ENCODE data around the gene B3GAT2.
A peak's percentile ranks its signal among the peaks of the same experiment; 100 is the strongest.
"Not testable (repeated sequence)": the region's sequence is repeated elsewhere in the genome, so short reads cannot be mapped to it uniquely, and the experiment has no call there.

B3GAT2 gene

DNA sequence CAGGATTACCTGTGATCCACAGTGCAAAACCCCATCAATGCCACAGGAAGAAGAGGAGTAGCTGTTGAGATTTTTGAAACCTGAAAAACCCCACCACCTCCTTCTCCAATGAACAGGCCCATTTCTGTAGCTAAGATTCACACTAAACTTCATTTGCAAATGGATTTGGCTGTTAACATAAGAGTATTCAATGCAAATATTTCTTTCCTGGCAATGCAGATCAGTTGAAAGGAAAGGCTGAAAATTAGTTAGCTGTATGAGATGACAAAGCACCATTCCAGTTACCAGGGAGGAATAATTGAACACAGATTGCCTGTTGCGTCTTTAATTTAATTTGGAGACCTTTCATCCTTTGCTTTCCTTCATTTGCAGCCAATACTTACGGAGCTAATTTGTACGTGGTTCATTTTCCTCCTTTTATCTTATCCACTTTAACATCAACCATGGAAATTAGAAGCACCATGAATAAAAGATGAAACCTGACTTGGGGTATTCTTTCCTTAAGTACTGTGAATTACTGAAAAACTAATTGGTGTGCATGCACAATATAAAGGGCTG lies 4.2 kb downstream of the B3GAT2 start:
- no peaks in the 10 kb centered on the region; the same call in 1 of the 2 replicates for H3K27me3 ChIP-seq (replicated peaks; ENCODE audit: control insufficient read depth, insufficient read depth, low read length)
- H3K36me3 ChIP-seq (ENCODE audit: control insufficient read depth, insufficient read depth, low read length) = no peaks in the 10 kb centered on the region
- TF ChIP-seq, protein P1, sequence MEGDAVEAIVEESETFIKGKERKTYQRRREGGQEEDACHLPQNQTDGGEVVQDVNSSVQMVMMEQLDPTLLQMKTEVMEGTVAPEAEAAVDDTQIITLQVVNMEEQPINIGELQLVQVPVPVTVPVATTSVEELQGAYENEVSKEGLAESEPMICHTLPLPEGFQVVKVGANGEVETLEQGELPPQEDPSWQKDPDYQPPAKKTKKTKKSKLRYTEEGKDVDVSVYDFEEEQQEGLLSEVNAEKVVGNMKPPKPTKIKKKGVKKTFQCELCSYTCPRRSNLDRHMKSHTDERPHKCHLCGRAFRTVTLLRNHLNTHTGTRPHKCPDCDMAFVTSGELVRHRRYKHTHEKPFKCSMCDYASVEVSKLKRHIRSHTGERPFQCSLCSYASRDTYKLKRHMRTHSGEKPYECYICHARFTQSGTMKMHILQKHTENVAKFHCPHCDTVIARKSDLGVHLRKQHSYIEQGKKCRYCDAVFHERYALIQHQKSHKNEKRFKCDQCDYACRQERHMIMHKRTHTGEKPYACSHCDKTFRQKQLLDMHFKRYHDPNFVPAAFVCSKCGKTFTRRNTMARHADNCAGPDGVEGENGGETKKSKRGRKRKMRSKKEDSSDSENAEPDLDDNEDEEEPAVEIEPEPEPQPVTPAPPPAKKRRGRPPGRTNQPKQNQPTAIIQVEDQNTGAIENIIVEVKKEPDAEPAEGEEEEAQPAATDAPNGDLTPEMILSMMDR (IDR thresholded peaks at IDR 0.05; ENCODE audit: insufficient read depth, low read length, poor library complexity, severe bottlenecking) = no peak
- no peak for DNase-seq (ENCODE audit: extremely low read depth, insufficient read length)
- H3K4me3 ChIP-seq (replicated peaks; ENCODE audit: low read depth, low read length) = no peak overlapping the region

- H3K4me3 ChIP-seq (replicated peaks; ENCODE audit: low read depth, low read length); DNase-seq (ENCODE audit: extremely low read depth, insufficient read length); H3K36me3 ChIP-seq (ENCODE audit: control insufficient read depth, insufficient read depth, low read length): not testable (repeated sequence)
Measured at GRCh38 chr6:70944321-70944720, 12.5 kb downstream of the B3GAT2 start.

DNA sequence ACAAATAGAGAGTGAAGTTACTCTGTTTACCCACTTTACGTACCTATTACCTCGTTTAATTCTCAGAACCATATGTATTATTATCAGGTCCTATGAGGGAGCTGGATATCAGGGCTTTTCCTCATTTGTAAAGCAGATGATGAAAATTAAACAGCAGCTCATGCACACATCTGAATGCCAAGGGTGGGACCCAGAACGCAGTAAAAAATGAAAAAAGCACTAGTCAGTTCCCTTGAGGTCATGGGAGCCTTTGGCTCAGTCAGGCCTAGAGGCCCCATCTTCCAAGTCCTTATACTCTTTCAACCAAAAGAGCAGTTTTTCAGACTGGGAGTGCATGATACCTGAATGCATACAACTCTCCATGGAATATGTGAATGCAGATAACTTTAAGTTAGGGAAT lies 23.0 kb downstream of the B3GAT2 start:
- TF ChIP-seq, protein P1 (IDR thresholded peaks at IDR 0.05; ENCODE audit: insufficient read depth, low read length, poor library complexity, severe bottlenecking) = no peak
- Histone ChIP-seq H3K4me3 (replicated peaks; ENCODE audit: low read depth, low read length) (no peak overlapping the region), H3K36me3 (ENCODE audit: control insufficient read depth, insufficient read depth, low read length) (no peaks in the 10 kb centered on the region), H3K27me3 (replicated peaks; ENCODE audit: control insufficient read depth, insufficient read depth, low read length) (no peaks in the 10 kb centered on the region)
- DNase-seq (ENCODE audit: extremely low read depth, insufficient read length) = no peak

More at GRCh38 chr6:70944321-70944720, 12.5 kb downstream of the B3GAT2 start:
- not testable (repeated sequence) for H3K27me3 ChIP-seq (replicated peaks; ENCODE audit: control insufficient read depth, insufficient read depth, low read length)

GRCh38 chr6:70905742-70906141 lies 51.1 kb downstream of the B3GAT2 start:
- TF ChIP-seq, protein P1 (IDR thresholded peaks at IDR 0.05; ENCODE audit: insufficient read depth, low read length, poor library complexity, severe bottlenecking) = no peak
- no peak overlapping the region for H3K4me3 ChIP-seq (replicated peaks; ENCODE audit: low read depth, low read length)
- no peaks in the 10 kb centered on the region for H3K36me3 ChIP-seq (ENCODE audit: control insufficient read depth, insufficient read depth, low read length)
- no peaks in the 10 kb centered on the region; the same call in 1 of the 2 replicates for H3K27me3 ChIP-seq (replicated peaks; ENCODE audit: control insufficient read depth, insufficient read depth, low read length)
- no peak for DNase-seq (ENCODE audit: extremely low read depth, insufficient read length)

GRCh38 chr6:70903665-70904452 lies 53.0 kb downstream of the B3GAT2 start:
- TF ChIP-seq, protein P1 (IDR thresholded peaks at IDR 0.05; ENCODE audit: insufficient read depth, low read length, poor library complexity, severe bottlenecking) = no peak

GRCh38 chr6:70901324-70901723 lies 55.5 kb downstream of the B3GAT2 start:
- no peaks in the 10 kb centered on the region; the same call in 1 of the 2 replicates for H3K27me3 ChIP-seq (replicated peaks; ENCODE audit: control insufficient read depth, insufficient read depth, low read length)
- DNase-seq (ENCODE audit: extremely low read depth, insufficient read length) = no peak
- TF ChIP-seq, protein P1 (IDR thresholded peaks at IDR 0.05; ENCODE audit: insufficient read depth, low read length, poor library complexity, severe bottlenecking) = peak; percentile 29
- no peaks in the 10 kb centered on the region for H3K36me3 ChIP-seq (ENCODE audit: control insufficient read depth, insufficient read depth, low read length)
- H3K4me3 ChIP-seq (replicated peaks; ENCODE audit: low read depth, low read length) = no peak overlapping the region

More at GRCh38 chr6:70903665-70904452, 53.0 kb downstream of the B3GAT2 start:
- Histone ChIP-seq H3K36me3 (ENCODE audit: control insufficient read depth, insufficient read depth, low read length) (no peaks in the 10 kb centered on the region), H3K4me3 (replicated peaks; ENCODE audit: low read depth, low read length) (no peak overlapping the region), H3K27me3 (replicated peaks; ENCODE audit: control insufficient read depth, insufficient read depth, low read length) (no peaks in the 10 kb centered on the region; the same call in 1 of the 2 replicates)
- DNase-seq (ENCODE audit: extremely low read depth, insufficient read length) = no peak
